ENCODE measurements around the gene RFLNA.

DNA sequence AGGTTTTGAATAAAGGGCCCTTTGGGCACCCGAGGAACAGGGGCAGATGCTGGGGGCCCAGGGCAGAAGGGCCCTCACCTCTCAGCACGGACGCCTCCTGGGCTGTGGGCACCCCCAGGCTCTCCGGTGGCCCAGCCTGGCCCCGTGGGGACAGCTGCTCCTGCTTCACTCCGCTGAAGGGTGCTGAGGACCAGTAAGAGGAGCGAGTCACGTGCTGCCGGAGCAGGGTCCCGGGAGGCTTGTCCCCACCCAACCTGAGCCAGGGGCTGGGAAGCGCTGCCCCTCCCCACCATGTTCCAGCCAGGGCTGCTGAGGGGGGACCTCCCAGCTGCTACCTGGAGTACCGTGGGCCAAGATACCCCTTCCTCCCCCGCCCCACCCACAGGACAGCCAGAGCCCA lies 59.5 kb downstream of the RFLNA start:
- TF ChIP-seq CTCF (IDR thresholded peaks at IDR 0.05) (no peak), EZH2 (IDR thresholded peaks at IDR 0.05; ENCODE audit: borderline replicate concordance, insufficient read depth, low read depth, low read length, poor library complexity, severe bottlenecking) (no peak)
